ENCODE results near the gene RTN4R. TPM values are rescaled to one million over a fixed set of nuclear protein-coding genes. Genes with fewer than 3 reads are reported as not detected.
A peak's percentile ranks its signal among the peaks of the same experiment; 100 is the strongest.
"Not testable (repeated sequence)": the region's sequence is repeated elsewhere in the genome, so short reads cannot be mapped to it uniquely, and the experiment has no call there.

RTN4R gene
- total RNA-seq, 1 donor from 2014 or later: 18.6 TPM

- no peak for TF ChIP-seq CTCF (conservative IDR thresholded peaks at IDR 0.05; ENCODE audit: low read depth, low read length)
Measured at GRCh38 chr22:20267441-20268278, 458 bp downstream of the RTN4R start.

GRCh38 chr22:20266667-20267440 lies 1.3 kb downstream of the RTN4R start:
- DNase-seq (ENCODE audit: low read depth): not testable (repeated sequence)
- H3K4me3 ChIP-seq (ENCODE audit: low read depth, low read length): peak overlapping the region; percentile 47

More at GRCh38 chr22:20267441-20268278, 458 bp downstream of the RTN4R start:
- peak overlapping the region; percentile 47 for H3K4me3 ChIP-seq (ENCODE audit: low read depth, low read length)
- no peak for DNase-seq (ENCODE audit: low read depth)

- not testable (repeated sequence) for H3K4me3 ChIP-seq (ENCODE audit: low read depth, low read length); DNase-seq (ENCODE audit: low read depth)
Measured at GRCh38 chr22:20265772-20266666, 2.1 kb downstream of the RTN4R start.

- DNase-seq (ENCODE audit: low read depth): no peak
- no peak for TF ChIP-seq CTCF (conservative IDR thresholded peaks at IDR 0.05; ENCODE audit: low read depth, low read length)
- H3K4me3 ChIP-seq (ENCODE audit: low read depth, low read length): no peak overlapping the region
Measured at GRCh38 chr22:20264614-20265452, 3.3 kb downstream of the RTN4R start.

GRCh38 chr22:20263404-20264281 lies 4.5 kb downstream of the RTN4R start:
- not testable (repeated sequence) for DNase-seq (ENCODE audit: low read depth); H3K4me3 ChIP-seq (ENCODE audit: low read depth, low read length)

GRCh38 chr22:20262582-20263147 lies 5.5 kb downstream of the RTN4R start:
- no peak for DNase-seq (ENCODE audit: low read depth)
- no peak for TF ChIP-seq CTCF (conservative IDR thresholded peaks at IDR 0.05; ENCODE audit: low read depth, low read length)
- no peak overlapping the region for H3K4me3 ChIP-seq (ENCODE audit: low read depth, low read length)

GRCh38 chr22:20261848-20262581 lies 6.1 kb downstream of the RTN4R start:
- no peak for DNase-seq (ENCODE audit: low read depth)
- no peak overlapping the region for H3K4me3 ChIP-seq (ENCODE audit: low read depth, low read length)
- no peak for TF ChIP-seq CTCF (conservative IDR thresholded peaks at IDR 0.05; ENCODE audit: low read depth, low read length)
